GM12892 (cell line): Measurements from ENCODE around the gene CDS2.

Source experiments
- POLR2A ChIP-seq: IDR thresholded peaks from 2 replicates; pipeline ENCODE4 v1.6.1; 2011; ENCODE audit warnings: low read depth, low read length, control low read depth
- POLR2AphosphoS5 ChIP-seq: IDR thresholded peaks from 2 replicates; pipeline ENCODE4 v1.6.1; 2011; ENCODE audit warnings: low read depth, low read length, control low read depth

DNA sequence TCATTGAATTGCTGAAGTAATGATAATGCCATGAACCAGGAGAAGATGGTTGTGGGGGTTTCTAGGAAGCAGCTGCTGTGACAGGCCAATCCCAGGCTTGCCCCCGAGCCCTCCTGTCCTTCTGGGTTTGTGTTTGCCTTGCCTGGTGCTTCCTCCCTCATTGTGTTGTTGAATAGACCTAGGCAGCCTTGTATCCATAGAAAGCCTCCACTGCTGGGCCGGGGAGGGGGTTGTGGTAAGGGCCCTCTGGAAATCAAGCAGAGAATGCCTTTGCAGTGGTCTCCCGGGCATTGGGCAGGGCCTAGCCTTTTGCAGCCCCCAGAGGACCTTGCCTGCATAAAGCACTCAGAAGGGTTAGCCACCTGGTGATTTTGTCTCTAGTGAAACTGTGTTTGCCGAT is 69.3 kb downstream of the CDS2 start:
- TF ChIP-seq POLR2AphosphoS5 (no peak), POLR2A (no peak)
